KMS-11 (cell line): Measurements from ENCODE around the gene CEMIP.

ENCODE experiments used
- H2AFZ ChIP-seq: fragments of 200-600 bp; sonication (generic); 2 replicates; pipeline ENCODE4 v1.6.1; 2016; ENCODE audit warnings: antibody characterized with exemption, mixed run types, low read depth
- H3K27ac ChIP-seq: fragments of 200-600 bp; sonication (generic); 2 replicates; pipeline ENCODE4 v1.6.1; 2016; ENCODE audit warnings: mild to moderate bottlenecking, mixed run types
- H3K27me3 ChIP-seq: fragments of 200-600 bp; sonication (generic); 2 replicates; pipeline ENCODE4 v1.6.1; 2017; ENCODE audit warnings: mild to moderate bottlenecking, low read depth, mixed run types, moderate library complexity; ENCODE audit not compliant: insufficient read depth
- H3K36me3 ChIP-seq: fragments of 200-600 bp; sonication (generic); 2 replicates; pipeline ENCODE4 v1.6.1; 2017; ENCODE audit warnings: mild to moderate bottlenecking, mixed run types; ENCODE audit not compliant: insufficient read depth
- H3K4me1 ChIP-seq: fragments of 200-600 bp; sonication (generic); 2 replicates; pipeline ENCODE4 v1.6.1; 2016; ENCODE audit warnings: mild to moderate bottlenecking, low read depth, mixed run types; ENCODE audit not compliant: poor library complexity, severe bottlenecking
- H3K4me2 ChIP-seq: fragments of 200-600 bp; sonication (generic); 2 replicates; pipeline ENCODE4 v1.7.0; 2016; ENCODE audit warnings: mild to moderate bottlenecking, mixed run types
- H3K4me3 ChIP-seq: fragments of 200-600 bp; sonication (generic); IDR thresholded peaks from 2 replicates; pipeline ENCODE4 v1.6.1; 2017; ENCODE audit warnings: low read depth, low read length, mixed read lengths; ENCODE audit not compliant: insufficient read depth
- H3K79me2 ChIP-seq: fragments of 200-600 bp; sonication (generic); 2 replicates; pipeline ENCODE4 v1.6.1; 2016; ENCODE audit warnings: low read depth, mixed run types; ENCODE audit not compliant: insufficient read depth
- H3K9ac ChIP-seq: fragments of 200-600 bp; sonication (generic); 2 replicates; pipeline ENCODE4 v1.6.1; 2016; ENCODE audit warnings: mild to moderate bottlenecking, mixed run types
- H4K20me1 ChIP-seq: fragments of 200-600 bp; sonication (generic); 2 replicates; pipeline ENCODE4 v1.6.1; 2016; ENCODE audit warnings: mild to moderate bottlenecking, mixed run types; ENCODE audit not compliant: insufficient read depth
- TF ChIP-seq, protein P1 (sequence below): fragments of 200-600 bp; sonication (generic); conservative IDR thresholded peaks from 2 replicates; pipeline ENCODE4 v1.6.1; 2017; ENCODE audit warnings: low read depth, mild to moderate bottlenecking, antibody characterized with exemption, low read length, moderate library complexity, mixed read lengths

CEMIP gene

DNA sequence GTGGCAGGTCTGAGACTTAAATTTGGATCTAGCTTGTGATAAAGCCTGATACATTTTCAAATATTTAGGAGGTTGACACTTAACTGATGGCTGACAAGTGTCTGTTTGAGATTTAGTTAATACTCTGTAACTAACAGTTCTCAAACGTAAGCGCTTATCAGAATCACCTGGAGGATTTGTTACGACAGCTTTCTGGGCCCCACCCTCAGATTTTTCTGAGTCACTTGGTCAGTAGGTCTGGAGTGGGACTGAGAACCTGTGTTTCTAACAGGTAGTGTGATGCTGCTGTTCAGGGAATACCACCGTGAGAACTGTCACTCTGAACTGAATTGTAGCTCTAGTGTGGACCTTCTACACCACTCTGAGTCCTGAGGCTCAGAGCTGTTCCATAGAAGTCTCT lies 85.5 kb downstream of the CEMIP start:
- Histone ChIP-seq H3K79me2 (no peaks in the 10 kb centered on the region), H4K20me1 (no peaks in the 10 kb centered on the region), H3K9ac (no peak overlapping the region), H3K4me2 (no peak overlapping the region), H2AFZ (no peak overlapping the region), H3K27me3 (no peaks in the 10 kb centered on the region), H3K4me1 (no peaks in the 10 kb centered on the region), H3K4me3 (no peak overlapping the region), H3K27ac (no peak overlapping the region), H3K36me3 (no peaks in the 10 kb centered on the region)
- TF ChIP-seq, protein P1, sequence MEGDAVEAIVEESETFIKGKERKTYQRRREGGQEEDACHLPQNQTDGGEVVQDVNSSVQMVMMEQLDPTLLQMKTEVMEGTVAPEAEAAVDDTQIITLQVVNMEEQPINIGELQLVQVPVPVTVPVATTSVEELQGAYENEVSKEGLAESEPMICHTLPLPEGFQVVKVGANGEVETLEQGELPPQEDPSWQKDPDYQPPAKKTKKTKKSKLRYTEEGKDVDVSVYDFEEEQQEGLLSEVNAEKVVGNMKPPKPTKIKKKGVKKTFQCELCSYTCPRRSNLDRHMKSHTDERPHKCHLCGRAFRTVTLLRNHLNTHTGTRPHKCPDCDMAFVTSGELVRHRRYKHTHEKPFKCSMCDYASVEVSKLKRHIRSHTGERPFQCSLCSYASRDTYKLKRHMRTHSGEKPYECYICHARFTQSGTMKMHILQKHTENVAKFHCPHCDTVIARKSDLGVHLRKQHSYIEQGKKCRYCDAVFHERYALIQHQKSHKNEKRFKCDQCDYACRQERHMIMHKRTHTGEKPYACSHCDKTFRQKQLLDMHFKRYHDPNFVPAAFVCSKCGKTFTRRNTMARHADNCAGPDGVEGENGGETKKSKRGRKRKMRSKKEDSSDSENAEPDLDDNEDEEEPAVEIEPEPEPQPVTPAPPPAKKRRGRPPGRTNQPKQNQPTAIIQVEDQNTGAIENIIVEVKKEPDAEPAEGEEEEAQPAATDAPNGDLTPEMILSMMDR = no peak

DNA sequence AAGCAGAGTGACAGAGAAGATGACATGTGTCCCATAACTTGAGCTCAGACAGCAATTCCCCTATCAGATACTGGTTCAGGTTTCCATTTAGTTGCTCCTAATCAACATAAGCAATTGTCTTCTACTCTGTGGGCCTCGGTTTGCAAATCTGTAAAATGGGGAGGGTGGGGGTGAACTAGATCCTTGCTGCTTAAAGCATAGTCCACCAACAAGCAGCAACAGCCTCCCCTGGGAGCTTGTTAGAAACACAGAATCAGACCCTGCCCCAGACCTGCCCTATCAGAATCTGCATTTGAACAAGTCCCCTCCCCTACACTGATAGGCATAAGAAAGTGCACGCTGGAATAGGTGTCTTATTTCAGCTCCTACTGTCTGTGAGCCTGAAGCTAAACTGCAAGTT lies 87.8 kb downstream of the CEMIP start:
- Histone ChIP-seq H3K9ac (no peak overlapping the region), H3K27ac (no peak overlapping the region), H3K4me1 (no peaks in the 10 kb centered on the region), H3K4me3 (no peak overlapping the region), H3K4me2 (no peak overlapping the region), H3K27me3 (no peaks in the 10 kb centered on the region), H2AFZ (no peak overlapping the region), H4K20me1 (no peaks in the 10 kb centered on the region), H3K36me3 (no peaks in the 10 kb centered on the region), H3K79me2 (no peaks in the 10 kb centered on the region)
- TF ChIP-seq, protein P1 = no peak

DNA sequence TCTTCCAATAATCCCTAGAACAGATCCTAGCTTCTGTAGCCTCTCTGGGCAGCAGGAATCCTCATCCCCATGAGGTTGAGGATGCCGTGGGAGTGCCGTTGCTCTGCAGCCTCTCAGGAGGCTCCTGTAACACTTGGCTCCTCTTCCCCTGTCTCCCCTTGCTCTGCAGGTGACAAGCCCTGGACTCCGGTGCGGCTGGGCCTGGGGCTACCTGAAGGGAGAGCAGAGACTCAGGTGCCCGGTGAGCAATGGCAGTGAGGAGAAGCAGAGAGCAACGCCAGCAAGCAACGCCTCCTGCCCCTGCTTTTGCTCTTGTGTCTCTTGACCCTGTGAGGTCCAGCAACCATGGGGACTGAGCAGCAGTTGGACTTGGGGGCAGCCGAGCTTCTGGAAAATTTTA lies 91.2 kb downstream of the CEMIP start:
- Histone ChIP-seq H2AFZ (no peak overlapping the region), H3K4me2 (no peak overlapping the region)
- TF ChIP-seq, protein P1 = no peak

DNA sequence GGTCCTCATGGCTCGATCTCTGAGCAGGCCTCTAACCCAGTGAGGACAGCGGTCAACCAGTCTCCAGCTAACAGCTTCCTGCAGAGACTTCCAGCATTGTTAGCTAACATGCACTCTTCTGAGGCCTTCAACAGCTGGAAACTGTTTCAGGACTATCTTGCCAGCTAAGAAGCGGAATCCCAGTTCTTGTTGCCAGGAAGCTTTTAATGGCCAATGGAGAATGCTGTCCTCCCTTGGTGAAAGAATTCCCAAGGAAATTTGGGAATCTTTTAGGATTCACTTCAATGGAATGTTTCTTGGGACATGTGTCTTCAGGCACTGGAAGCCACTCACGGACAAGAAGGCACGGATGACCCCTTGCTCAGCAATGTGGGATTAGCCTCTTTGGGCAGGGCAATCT lies 91.7 kb downstream of the CEMIP start:
- H3K4me1 ChIP-seq = no peaks in the 10 kb centered on the region
- TF ChIP-seq, protein P1 = no peak
- no peaks in the 10 kb centered on the region for H3K79me2 ChIP-seq
- no peak overlapping the region for H3K9ac ChIP-seq
- no peaks in the 10 kb centered on the region for H3K27me3 ChIP-seq
- no peaks in the 10 kb centered on the region for H4K20me1 ChIP-seq
- H3K27ac ChIP-seq = no peak overlapping the region
- H3K36me3 ChIP-seq = no peaks in the 10 kb centered on the region
- no peak overlapping the region for H2AFZ ChIP-seq
- no peak overlapping the region for H3K4me3 ChIP-seq
- H3K4me2 ChIP-seq = no peak overlapping the region

More for the DNA sequence above, 91.2 kb downstream of the CEMIP start:
- no peak overlapping the region for H3K9ac ChIP-seq
- H3K36me3 ChIP-seq = no peaks in the 10 kb centered on the region
- H3K4me3 ChIP-seq = no peak overlapping the region
- H3K27me3 ChIP-seq = no peaks in the 10 kb centered on the region
- no peaks in the 10 kb centered on the region for H4K20me1 ChIP-seq
- no peaks in the 10 kb centered on the region for H3K79me2 ChIP-seq
- H3K27ac ChIP-seq = no peak overlapping the region
- no peaks in the 10 kb centered on the region for H3K4me1 ChIP-seq
